Esophagus muscularis mucosa (tissue), 4 donors: ENCODE measurements around the gene NEDD1. TPM values are rescaled to one million over a fixed set of nuclear protein-coding genes. Genes with fewer than 3 reads are reported as not detected.

Experiments
- DNase-seq: peaks from one replicate; pipeline ENCODE4 v3.0.0-alpha.2; 2017; ENCODE audit errors: extremely low spot score
- H3K27ac ChIP-seq, 4 donors: fragments of 200-600 bp; sonication (generic); replicated peaks in 1 of 4; 1 replicate in 3 of 4; 2 replicates in 1 of 4; pipeline ENCODE4 v1.5.1; 2016 to 2019; ENCODE audit warnings: mild to moderate bottlenecking in 1 of 4
- H3K27me3 ChIP-seq, 4 donors: fragments of 200-600 bp; sonication (generic); one replicate each; pipeline versions ENCODE4 v1.5.1 to v1.6.0; 2016 to 2019
- H3K36me3 ChIP-seq, 4 donors: fragments of 200-600 bp; sonication (generic); one replicate each; pipeline ENCODE4 v1.5.1; 2016 to 2019
- H3K4me1 ChIP-seq, 4 donors: fragments of 200-600 bp; sonication (generic); one replicate each; pipeline ENCODE4 v1.5.1; 2016 to 2019
- H3K4me3 ChIP-seq, 4 donors: fragments of 200-600 bp; sonication (generic); 1 replicate in 2 of 4; 2 replicates in 2 of 4; pipeline ENCODE4 v1.5.1; 2016 to 2019; ENCODE audit warnings: mild to moderate bottlenecking in 4 of 4, moderate library complexity in 1 of 4
- H3K9me3 ChIP-seq, 4 donors: fragments of 200-600 bp; sonication (generic); 1 replicate in 3 of 4; 2 replicates in 1 of 4; pipeline ENCODE4 v1.5.1; 2016 to 2019
- CTCF ChIP-seq, 3 experiments: fragments of 200-600 bp in 2 of 3; fragments of 450-650 bp in 1 of 3; sonication (generic) in 2 of 3; IDR thresholded peaks; one replicate each; pipeline ENCODE4 v1.5.1; 2017 to 2019; ENCODE audit warnings: antibody characterized with exemption in 3 of 3, mild to moderate bottlenecking in 2 of 3, moderate library complexity in 1 of 3
- EP300 ChIP-seq: sonication (generic); formaldehyde crosslinking; IDR thresholded peaks from one replicate; pipeline ENCODE4 v1.6.1; 2017; ENCODE audit warnings: antibody characterized with exemption
- POLR2A ChIP-seq: fragments of 450-650 bp; IDR thresholded peaks from one replicate; pipeline ENCODE4 v1.6.1; 2017; ENCODE audit warnings: antibody characterized with exemption, moderate library complexity, mild to moderate bottlenecking, low read depth
- POLR2AphosphoS5 ChIP-seq, 2 donors: sonication (generic); formaldehyde crosslinking; IDR thresholded peaks; one replicate each; pipeline ENCODE4 v1.6.1; 2017; ENCODE audit warnings: antibody characterized with exemption in 2 of 2
- WGBS: methylation state at CpG from one replicate; pipeline ENCODE4 v1.1.5; 2018; 5-methylcytosine and 5-hydroxymethylcytosine counted together
- intact Hi-C: fragments of 100-400 bp; cut with DNase I; formaldehyde crosslinking; loops from one replicate; pipeline ENCODE4 v1.15.1; 2023
- total RNA-seq, 4 donors: library from RNA; depleted of rRNA; stranded (reverse); fragments of >200 nt; gene quantifications; one replicate each; pipeline versions ENCODE4 v1.1.0 to v1.2.1, GENCODE V29; 2016

The NEDD1 gene
- total RNA-seq, 4 donors from 2014 or later, result 16.2 to 27.0 (median 17.4) TPM

- DNase-seq, result no peak
- no peaks in the 10 kb centered on the region for H3K27me3 ChIP-seq
- peaks cover 0 to 10% (median 6%) of the 10 kb centered on the region in 4 donors for H3K4me1 ChIP-seq
- 97% methylated on average over 4 of the region's 4 CpGs for WGBS
- no peaks in the 10 kb centered on the region for H3K36me3 ChIP-seq
- no peak overlapping the region for H3K27ac ChIP-seq
- intact Hi-C loops, result no loop called here
- no peak for TF ChIP-seq CTCF (IDR thresholded peaks at IDR 0.05)
- no peak for TF ChIP-seq EP300
- TF ChIP-seq POLR2A, result no peak
- no peak for TF ChIP-seq POLR2AphosphoS5 (IDR thresholded peaks at IDR 0.05)
- H3K4me3 ChIP-seq, result no peak overlapping the region
- H3K9me3 ChIP-seq, result peaks cover 0 to 4% (median 0%) of the 10 kb centered on the region in 4 donors
These were observed 23.5 kb upstream of the NEDD1 start for GRCh38 chr12:96883571-96883970.

DNA sequence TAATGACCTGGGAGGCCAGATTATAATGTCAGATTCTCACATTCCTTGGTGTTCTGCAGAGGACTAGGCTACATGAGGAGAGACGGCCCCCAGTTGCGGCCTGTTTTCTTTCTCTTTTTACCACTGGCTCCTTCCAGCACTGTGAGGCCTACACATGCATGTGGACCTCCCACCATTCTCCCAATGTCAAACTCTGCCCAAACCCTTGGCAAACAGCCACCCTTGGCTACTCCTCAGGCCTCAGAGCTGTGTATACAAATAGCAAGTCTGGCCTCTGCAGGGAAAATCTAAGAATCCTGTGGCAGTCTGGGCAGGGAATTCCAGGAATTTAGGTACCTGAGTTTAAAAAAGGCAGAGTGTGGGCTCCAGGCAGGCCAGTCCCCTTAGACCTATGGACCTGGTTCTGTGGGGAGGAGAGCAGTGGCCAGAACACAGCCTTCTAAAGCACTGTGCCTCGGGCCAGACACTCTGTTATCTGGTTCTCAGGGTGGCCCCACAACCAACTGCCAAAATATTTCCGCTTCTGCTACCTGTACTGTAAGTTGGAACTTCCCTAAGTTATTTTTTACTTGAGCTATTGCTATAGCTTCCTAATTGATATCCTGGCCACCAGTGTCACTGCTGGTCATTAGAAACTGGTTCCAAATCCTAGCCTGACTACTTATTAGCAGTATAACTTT, 19.9 kb upstream of the NEDD1 start:
- no peaks in the 10 kb centered on the region for H3K9me3 ChIP-seq
- H3K36me3 ChIP-seq, result no peaks in the 10 kb centered on the region
- peaks cover 0 to 19% (median 9%) of the 10 kb centered on the region in 4 donors for H3K4me1 ChIP-seq
- H3K27ac ChIP-seq, result no peak overlapping the region
- no peak for DNase-seq
- intact Hi-C loops, result no loop called here
- TF ChIP-seq POLR2AphosphoS5 (IDR thresholded peaks at IDR 0.05) (no peak), POLR2A (no peak), EP300 (no peak), CTCF (IDR thresholded peaks at IDR 0.05) (no peak)
- no peaks in the 10 kb centered on the region for H3K27me3 ChIP-seq
- 19% methylated on average over 4 of the region's 4 CpGs for WGBS
- no peak overlapping the region for H3K4me3 ChIP-seq

GRCh38 chr12:96889273-96889933, 17.7 kb upstream of the NEDD1 start:
- intact Hi-C loops, result no loop called here
- no peak overlapping the region for H3K27ac ChIP-seq
- TF ChIP-seq EP300 (no peak), CTCF (IDR thresholded peaks at IDR 0.05) (no peak), POLR2AphosphoS5 (IDR thresholded peaks at IDR 0.05) (no peak), POLR2A (no peak)
- H3K4me3 ChIP-seq, result no peak overlapping the region
- WGBS, result 32% methylated on average over 5 of the region's 5 CpGs
- DNase-seq, result no peak
- no peaks in the 10 kb centered on the region for H3K27me3 ChIP-seq
- H3K4me1 ChIP-seq, result peaks cover 0 to 19% (median 9%) of the 10 kb centered on the region in 4 donors
- no peaks in the 10 kb centered on the region for H3K9me3 ChIP-seq
- H3K36me3 ChIP-seq, result no peaks in the 10 kb centered on the region

DNA sequence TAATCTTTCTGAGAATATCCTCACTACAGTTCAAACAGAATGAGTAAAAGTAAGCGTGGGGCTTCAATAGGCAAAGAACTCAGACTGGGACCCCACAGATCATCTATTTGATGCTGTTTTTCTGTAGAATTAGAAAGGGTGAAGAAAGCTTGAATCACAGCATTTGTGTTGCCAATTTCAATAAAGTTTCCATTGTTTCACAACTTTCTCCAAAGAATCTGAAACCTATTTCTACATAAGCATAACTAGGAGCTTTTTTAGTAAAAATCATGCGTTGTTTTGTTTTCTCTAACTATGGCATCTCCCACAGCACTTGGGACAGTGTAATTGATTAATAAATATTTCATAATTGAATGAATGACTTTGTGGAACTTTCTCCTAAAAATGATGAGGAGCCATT, 16.7 kb upstream of the NEDD1 start:
- no peak for DNase-seq
- H3K4me3 ChIP-seq, result no peak overlapping the region
- intact Hi-C loops, result no loop called here
- no peaks in the 10 kb centered on the region for H3K36me3 ChIP-seq
- peaks cover 0 to 19% (median 9%) of the 10 kb centered on the region in 4 donors for H3K4me1 ChIP-seq
- H3K27ac ChIP-seq, result no peak overlapping the region
- no peaks in the 10 kb centered on the region for H3K27me3 ChIP-seq
- 94% methylated on average over 2 of the region's 2 CpGs for WGBS
- H3K9me3 ChIP-seq, result no peaks in the 10 kb centered on the region
- TF ChIP-seq POLR2A (no peak), CTCF (IDR thresholded peaks at IDR 0.05) (no peak), EP300 (no peak), POLR2AphosphoS5 (IDR thresholded peaks at IDR 0.05) (no peak)
